Measurements from ENCODE around the gene FHIT.
"Not testable (repeated sequence)": the region's sequence is repeated elsewhere in the genome, so short reads cannot be mapped to it uniquely, and the experiment has no call there.

The FHIT gene

GRCh38 chr3:59832702-59833101 lies 1418.5 kb downstream of the FHIT start:
- no peak for DNase-seq

GRCh38 chr3:59832241-59832640 lies 1419.0 kb downstream of the FHIT start:
- DNase-seq, result no peak

- DNase-seq, result no peak
Observed at GRCh38 chr3:59831394-59831793, 1419.9 kb downstream of the FHIT start.

- DNase-seq, result no peak
Observed at GRCh38 chr3:59829527-59829926, 1421.7 kb downstream of the FHIT start.

GRCh38 chr3:59824876-59825275 lies 1426.4 kb downstream of the FHIT start:
- DNase-seq, result no peak

GRCh38 chr3:59821274-59821673 lies 1430.0 kb downstream of the FHIT start:
- no peak for DNase-seq

GRCh38 chr3:59820352-59820934 lies 1430.8 kb downstream of the FHIT start:
- DNase-seq, result no peak

- DNase-seq, result no peak
Observed at GRCh38 chr3:59818919-59819300, 1432.3 kb downstream of the FHIT start.

GRCh38 chr3:59818033-59818918 lies 1433.0 kb downstream of the FHIT start:
- no peak for DNase-seq

- no peak for DNase-seq
Observed at GRCh38 chr3:59817511-59817910, 1433.7 kb downstream of the FHIT start.

- DNase-seq, result no peak
Observed at GRCh38 chr3:59816312-59816711, 1434.9 kb downstream of the FHIT start.

- DNase-seq, result no peak
Observed at GRCh38 chr3:59813148-59813538, 1438.1 kb downstream of the FHIT start.

GRCh38 chr3:59812237-59813147 lies 1438.8 kb downstream of the FHIT start:
- no peak for DNase-seq

GRCh38 chr3:59811160-59811559 lies 1440.1 kb downstream of the FHIT start:
- no peak for DNase-seq

- DNase-seq, result no peak
Observed at GRCh38 chr3:59810606-59811005, 1440.6 kb downstream of the FHIT start.

- no peak for DNase-seq
Observed at GRCh38 chr3:59809710-59810444, 1441.4 kb downstream of the FHIT start.

GRCh38 chr3:59809016-59809415 lies 1442.2 kb downstream of the FHIT start:
- no peak for DNase-seq

GRCh38 chr3:59808446-59808845 lies 1442.8 kb downstream of the FHIT start:
- no peak for DNase-seq

GRCh38 chr3:59803268-59803667 lies 1448.0 kb downstream of the FHIT start:
- no peak for DNase-seq

- not testable (repeated sequence) for DNase-seq
Observed at GRCh38 chr3:59802453-59802852, 1448.8 kb downstream of the FHIT start.

GRCh38 chr3:59802045-59802444 lies 1449.2 kb downstream of the FHIT start:
- DNase-seq, result no peak

- DNase-seq, result no peak
Observed at GRCh38 chr3:59800481-59800880, 1450.8 kb downstream of the FHIT start.

All from NCI-H2081 treated with DMSO at 0.1 percent for 48 hours (cell line).